HUES6 (cell line): ENCODE results near the gene GMPPB.
"Not testable (repeated sequence)": the region's sequence is repeated elsewhere in the genome, so short reads cannot be mapped to it uniquely, and the experiment has no call there.

Experiments
- H3K27ac ChIP-seq: 2 replicates; pipeline ENCODE4 v1.7.0; 2013; ENCODE audit warnings: low read depth, mild to moderate bottlenecking, low read length, inconsistent platforms
- H3K27me3 ChIP-seq: 2 replicates; pipeline ENCODE4 v1.6.1; 2013; ENCODE audit warnings: low read length; ENCODE audit not compliant: control insufficient read depth, insufficient read depth
- H3K36me3 ChIP-seq: 2 replicates; pipeline ENCODE4 v1.6.1; 2013; ENCODE audit warnings: low read length; ENCODE audit not compliant: control insufficient read depth, insufficient read depth
- H3K4me1 ChIP-seq: 2 replicates; pipeline ENCODE4 v1.6.1; 2013; ENCODE audit warnings: low read length; ENCODE audit not compliant: control insufficient read depth, insufficient read depth
- H3K4me3 ChIP-seq: 2 replicates; pipeline ENCODE4 v1.5.1; 2013; ENCODE audit warnings: low read depth, low read length
- H3K9ac ChIP-seq: one replicate; pipeline ENCODE4 v1.6.1; 2013; ENCODE audit warnings: mild to moderate bottlenecking, low read length
- H3K9me3 ChIP-seq: 2 replicates; pipeline ENCODE4 v1.6.1; 2013; ENCODE audit warnings: low read depth, low read length; ENCODE audit not compliant: control insufficient read depth, insufficient read depth

The GMPPB gene

DNA sequence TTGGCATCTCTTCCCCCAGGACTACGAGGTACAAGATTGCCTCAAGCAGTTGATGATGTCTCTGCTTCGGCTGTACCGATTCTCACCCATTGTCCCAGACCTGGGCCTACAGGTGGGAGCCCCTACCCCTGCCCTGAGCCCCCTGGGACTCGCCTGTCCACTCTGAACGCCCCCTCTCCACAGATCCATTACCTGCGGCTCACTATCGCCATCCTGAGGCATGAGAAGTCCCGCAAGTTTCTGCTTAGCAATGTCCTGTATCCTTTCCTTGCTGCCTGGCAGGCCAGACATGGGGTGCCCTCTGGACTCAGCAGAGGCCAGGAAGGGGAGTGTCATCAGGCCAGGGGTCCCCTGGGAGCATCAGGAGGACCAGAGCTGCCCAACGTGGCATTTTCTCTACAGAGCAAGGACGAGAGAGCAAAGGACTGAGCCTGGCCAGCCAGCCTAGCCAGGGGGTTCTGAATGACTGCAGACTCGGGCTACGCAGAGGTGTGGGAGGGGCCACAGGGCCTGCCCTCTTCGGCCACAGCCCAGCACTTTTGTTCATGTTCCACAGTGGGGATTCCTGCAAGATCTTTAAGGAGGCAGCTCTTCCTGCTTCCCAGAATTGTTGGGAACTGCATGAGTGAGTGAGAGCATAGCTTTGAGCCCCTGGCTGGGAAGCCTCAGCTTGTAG is 23.2 kb downstream of the GMPPB start:
- no peaks in the 10 kb centered on the region for H3K27me3 ChIP-seq
- H3K4me1 ChIP-seq: 0 out of 2 replicates have a peak, but pooled peaks cover 2% of the 10 kb centered on the region
- H3K36me3 ChIP-seq: peaks cover 29% of the 10 kb centered on the region
- no peaks in the 10 kb centered on the region for H3K9me3 ChIP-seq
- no peak overlapping the region for H3K27ac ChIP-seq
- no peak overlapping the region for H3K4me3 ChIP-seq
- H3K9ac ChIP-seq: no peak overlapping the region

DNA sequence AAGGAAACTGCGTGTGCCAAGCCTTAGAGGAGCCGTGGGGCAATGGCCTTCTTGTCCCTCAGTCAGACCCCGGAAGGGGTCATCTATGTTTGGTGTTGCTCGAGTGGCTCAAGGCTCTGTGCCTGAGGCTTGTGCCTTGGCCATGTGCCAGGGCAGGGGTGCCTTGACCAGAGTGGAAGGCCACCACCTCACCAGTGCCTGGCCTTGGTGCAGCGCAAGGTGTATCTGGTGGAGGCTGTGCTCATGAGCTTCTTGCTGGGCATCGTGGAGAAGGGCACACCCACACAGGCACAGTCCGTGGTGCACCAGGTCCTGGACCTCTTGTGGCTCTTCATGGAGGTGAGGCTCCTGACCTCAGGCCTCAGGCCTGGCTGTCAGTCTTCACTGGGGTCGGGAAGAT is 23.7 kb downstream of the GMPPB start:
- Histone ChIP-seq H3K36me3 (peaks cover 24% of the 10 kb centered on the region), H3K9me3 (no peaks in the 10 kb centered on the region), H3K27ac (no peak overlapping the region), H3K9ac (no peak overlapping the region), H3K27me3 (no peaks in the 10 kb centered on the region), H3K4me1 (0 out of 2 replicates have a peak, but pooled peaks cover 2% of the 10 kb centered on the region), H3K4me3 (no peak overlapping the region)

DNA sequence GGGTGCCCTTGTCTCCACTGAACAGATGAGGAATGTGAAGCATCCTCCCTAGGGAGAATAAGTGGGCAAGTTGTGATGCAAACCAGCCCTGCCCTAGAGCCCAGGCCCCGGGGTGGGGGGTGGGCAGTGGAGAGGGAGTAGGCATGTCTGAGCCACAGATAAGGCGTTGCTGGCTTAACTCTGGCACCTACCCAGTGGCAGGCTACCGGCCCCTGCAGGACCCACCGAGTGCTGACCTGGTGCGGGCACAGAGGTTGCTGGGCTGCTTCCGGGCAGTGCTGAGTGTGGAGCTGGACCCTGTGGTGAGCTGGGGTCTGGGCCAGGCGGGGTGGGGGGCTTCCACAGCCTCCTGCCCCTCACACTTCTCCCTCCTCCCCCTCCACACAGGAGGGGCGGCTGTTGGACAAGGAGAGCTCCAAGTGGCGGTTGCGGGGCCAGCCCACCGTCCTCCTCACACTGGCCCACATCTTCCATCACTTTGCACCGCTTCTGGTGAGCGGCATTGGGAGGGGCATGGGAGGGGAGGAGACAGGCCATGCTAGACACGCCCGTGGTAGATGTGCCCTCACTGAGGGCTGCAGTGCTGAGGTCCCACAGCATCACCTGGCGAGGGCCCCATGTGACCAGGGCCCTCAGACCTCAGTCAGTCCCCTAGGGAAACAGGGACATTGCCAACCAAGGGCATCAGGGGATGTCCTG is 24.3 kb downstream of the GMPPB start:
- Histone ChIP-seq H3K9me3 (no peaks in the 10 kb centered on the region), H3K9ac (no peak overlapping the region), H3K27me3 (no peaks in the 10 kb centered on the region), H3K27ac (no peak overlapping the region), H3K36me3 (peaks cover 18% of the 10 kb centered on the region), H3K4me3 (no peak overlapping the region), H3K4me1 (0 out of 2 replicates have a peak, but pooled peaks cover 2% of the 10 kb centered on the region)

DNA sequence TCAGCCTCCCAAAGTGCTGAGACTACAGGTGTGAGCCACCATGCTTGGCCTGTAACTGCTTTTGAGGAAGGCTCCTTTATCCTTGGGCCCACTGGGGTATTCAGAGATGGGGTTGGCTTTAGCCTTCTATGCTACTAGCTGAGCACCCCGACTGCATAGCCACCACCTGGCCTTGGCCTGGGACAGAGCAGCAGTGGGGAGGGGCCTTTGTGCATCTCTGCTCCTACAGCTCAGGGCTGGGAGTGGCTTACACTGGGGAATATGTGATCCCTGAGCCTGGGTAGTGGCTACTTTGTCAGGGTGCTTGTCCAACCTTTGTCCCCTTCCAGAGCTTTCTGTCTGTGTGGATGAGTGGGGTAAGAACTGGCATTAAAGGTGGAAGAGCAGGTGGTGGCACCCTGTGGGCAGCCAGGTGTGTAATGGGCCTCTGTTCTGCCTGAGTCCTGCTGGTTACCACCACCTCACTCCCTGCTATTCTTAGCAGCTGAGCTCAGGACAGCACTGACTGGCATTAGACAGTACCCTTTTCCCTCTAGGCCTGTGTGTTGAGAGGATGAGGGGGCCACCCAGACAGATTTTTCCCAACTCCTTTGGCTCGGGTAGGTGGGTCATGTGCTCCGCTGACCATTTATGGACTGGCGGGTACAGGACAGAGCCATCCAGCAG is 28.3 kb downstream of the GMPPB start:
- H3K9ac ChIP-seq, H3K4me1 ChIP-seq, H3K4me3 ChIP-seq, H3K27ac ChIP-seq, H3K9me3 ChIP-seq, H3K36me3 ChIP-seq, H3K27me3 ChIP-seq: not testable (repeated sequence)

DNA sequence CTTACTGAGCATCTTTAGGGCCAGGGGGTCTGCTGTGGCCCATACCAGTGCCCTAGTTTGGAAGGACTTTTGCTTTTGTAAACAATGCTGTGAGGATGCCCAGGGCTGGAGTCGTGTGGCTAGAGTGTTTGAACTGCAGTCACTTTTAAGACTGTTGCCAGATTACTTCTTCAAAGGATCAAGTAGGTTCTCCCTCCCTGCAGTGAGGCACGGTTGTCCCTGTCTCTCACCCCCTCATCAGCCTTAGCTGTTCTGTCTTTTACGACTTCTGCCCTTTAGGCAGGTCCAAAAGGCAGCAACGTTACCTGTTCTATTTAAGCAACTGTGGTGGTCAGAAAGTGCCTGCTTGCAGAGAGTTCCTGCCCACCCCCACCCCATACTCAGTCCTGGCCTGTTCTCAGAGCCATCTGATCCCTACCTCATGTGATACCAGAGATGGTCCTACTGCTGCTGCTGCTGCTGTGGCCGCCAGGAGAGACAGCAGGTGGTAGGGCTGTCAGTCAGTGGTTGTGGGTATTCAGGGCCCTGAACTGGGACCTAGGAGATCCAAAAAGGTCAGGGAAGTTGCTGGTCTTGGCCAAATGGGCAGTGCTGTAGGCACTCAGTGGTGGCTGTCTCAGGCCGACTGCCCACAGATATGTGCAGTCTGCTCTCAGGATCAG is 29.2 kb downstream of the GMPPB start:
- not testable (repeated sequence) for H3K36me3 ChIP-seq, H3K4me1 ChIP-seq, H3K9me3 ChIP-seq, H3K4me3 ChIP-seq, H3K27ac ChIP-seq, H3K27me3 ChIP-seq, H3K9ac ChIP-seq

DNA sequence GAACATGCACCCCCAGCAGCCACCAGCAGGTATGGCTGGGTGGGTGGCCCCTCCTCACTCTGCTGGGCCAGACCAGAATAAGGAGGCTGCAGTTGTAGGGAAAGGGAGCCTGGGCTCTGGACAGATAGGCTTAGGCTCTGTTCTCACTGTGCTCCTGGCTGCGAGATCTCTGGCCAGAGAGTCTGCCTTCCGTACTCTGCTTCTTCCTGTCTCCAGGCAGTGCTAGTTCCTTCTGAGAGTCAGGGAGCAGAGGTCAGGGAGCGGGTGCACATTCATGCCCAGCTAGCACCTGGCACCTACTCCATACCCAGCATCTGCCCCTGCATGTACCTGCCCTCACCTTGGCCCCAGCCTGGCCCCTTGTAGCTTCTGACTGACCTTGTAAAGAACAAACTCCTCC is 32.3 kb downstream of the GMPPB start:
- H3K4me3 ChIP-seq, H3K9ac ChIP-seq, H3K36me3 ChIP-seq, H3K27me3 ChIP-seq, H3K27ac ChIP-seq, H3K4me1 ChIP-seq, H3K9me3 ChIP-seq: not testable (repeated sequence)

DNA sequence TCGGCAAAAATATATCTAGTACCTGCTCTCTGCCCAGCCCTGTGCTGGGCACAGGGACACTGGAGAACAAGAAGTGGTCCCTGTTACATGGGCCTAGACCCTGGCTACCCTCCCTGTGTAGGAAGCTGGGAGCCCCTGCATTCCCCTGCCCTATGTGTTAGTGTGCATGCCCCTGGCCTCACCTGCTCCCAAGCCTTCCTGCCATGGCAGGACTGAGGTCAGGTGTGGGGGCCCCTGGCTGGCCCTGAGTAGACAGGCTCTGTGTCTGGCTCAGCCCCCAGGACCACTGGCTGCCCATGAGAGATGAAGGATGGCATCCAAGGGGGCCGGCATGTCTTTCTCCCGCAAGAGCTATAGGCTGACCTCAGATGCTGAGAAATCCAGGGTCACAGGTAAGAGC is 32.9 kb downstream of the GMPPB start:
- H3K27ac ChIP-seq, H3K9me3 ChIP-seq, H3K9ac ChIP-seq, H3K36me3 ChIP-seq, H3K4me3 ChIP-seq, H3K4me1 ChIP-seq, H3K27me3 ChIP-seq: not testable (repeated sequence)

DNA sequence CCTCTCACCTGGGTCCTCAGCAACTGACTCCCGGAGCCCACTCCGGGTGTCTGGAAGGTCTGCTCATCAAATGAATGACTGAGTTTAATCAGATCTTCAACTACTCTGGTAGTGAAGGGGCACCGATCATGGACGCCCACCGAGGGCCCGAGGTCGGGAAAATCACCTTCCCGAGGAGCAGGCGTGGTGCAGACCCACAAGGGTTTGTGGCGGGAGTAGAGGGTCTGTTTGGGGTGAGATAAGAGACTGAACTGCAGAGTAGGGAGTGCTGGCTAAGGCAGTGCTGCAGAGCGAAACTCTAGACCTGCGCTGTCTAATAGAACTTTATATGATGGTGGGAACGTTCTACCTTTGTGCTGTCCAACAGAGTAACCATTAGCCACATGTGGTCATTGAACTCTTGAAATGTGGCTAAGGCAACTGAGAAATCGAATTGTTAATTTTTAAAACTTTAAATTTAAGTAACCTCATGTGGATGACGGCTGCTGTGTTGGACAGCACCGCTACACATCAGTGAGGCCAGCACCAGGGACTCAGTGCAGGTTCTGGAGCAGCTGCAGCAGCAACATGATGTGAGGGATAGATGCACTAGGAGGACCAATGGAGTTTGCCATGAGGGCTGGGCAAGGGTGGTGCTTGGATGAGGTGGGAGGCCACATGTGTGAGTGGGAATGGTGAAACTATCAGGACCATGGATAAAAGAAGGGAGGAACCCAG is 33.7 kb downstream of the GMPPB start:
- not testable (repeated sequence) for H3K36me3 ChIP-seq, H3K9me3 ChIP-seq, H3K27ac ChIP-seq, H3K27me3 ChIP-seq, H3K4me1 ChIP-seq
- H3K4me3 ChIP-seq: peak overlapping the region; percentile 86
- peak overlapping the region; percentile 79 for H3K9ac ChIP-seq

DNA sequence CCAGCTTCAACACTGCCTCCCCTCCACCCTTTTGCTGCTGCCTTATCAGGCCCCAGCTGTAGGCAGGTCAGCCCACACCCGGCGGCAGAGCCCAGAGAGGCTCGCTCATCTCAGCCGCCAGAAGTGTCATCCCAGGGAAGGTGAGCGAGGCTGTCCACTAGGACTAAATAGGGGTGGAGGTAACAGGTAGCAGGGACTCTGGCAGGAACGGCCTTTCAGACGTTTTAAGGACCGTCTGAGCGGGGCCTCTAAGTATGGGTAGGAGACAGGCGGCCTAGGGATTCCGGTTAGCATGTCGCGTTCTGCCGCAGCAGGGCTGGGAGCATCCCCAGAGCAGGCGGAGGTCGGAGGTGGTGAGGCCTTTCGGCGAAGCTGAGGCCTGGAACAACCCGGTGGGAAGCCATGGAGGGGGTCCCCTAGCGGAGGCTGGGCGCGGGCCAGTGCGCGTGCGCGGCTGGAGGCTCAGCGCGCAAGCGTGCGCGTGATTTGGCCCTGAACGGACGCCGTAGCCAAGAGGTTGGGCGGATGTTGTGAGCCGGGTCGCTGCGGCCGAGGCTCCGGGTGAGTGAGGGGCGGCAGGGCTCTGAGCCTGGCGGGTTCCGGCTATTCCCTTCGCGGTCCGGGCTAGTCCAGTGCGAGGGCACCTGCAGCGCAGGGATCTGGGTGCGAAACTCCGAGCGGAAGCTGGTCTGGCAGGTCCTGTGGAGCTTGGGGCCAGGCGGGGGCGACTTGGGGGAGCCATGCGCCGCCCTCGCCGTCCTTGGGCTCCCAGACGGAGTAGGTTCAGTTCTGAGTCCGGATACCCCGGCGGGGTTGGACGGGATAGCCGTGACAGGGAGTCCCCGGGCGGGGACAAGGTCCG is 34.5 kb downstream of the GMPPB start, which contains the start of the genes MST1 and RNF123:
TSS of gene MST1 (minus strand) at position 429 of the 862 bp plus-strand sequence. CDS start 783 bp downstream, outside the sequence.
TSS of gene RNF123 (plus strand) at position 512 of the 862 bp plus-strand sequence. CDS start 1,609 bp downstream, outside the sequence.
- Histone ChIP-seq H3K36me3 (peaks cover 5% of the 10 kb centered on the region), H3K4me1 (peaks cover 6% of the 10 kb centered on the region; the same call in 1 of the 2 replicates), H3K27me3 (no peaks in the 10 kb centered on the region), H3K27ac (no peak within 1 kb of the TSS), H3K4me3 (peak within 1 kb of the TSS; percentile 86), H3K9me3 (no peaks in the 10 kb centered on the region), H3K9ac (peak within 1 kb of the TSS; percentile 84)
